Activated CD4-positive, alpha-beta T cell treated with anti-CD3 and anti-CD28 coated beads for 1 hour (primary cell): ENCODE data around the gene KIF17.
"Not testable (repeated sequence)": the region's sequence is repeated elsewhere in the genome, so short reads cannot be mapped to it uniquely, and the experiment has no call there.

Experiments used
- DNase-seq: peaks from one replicate; pipeline ENCODE4 v3.0.0-alpha.2; 2020

KIF17 gene

DNA sequence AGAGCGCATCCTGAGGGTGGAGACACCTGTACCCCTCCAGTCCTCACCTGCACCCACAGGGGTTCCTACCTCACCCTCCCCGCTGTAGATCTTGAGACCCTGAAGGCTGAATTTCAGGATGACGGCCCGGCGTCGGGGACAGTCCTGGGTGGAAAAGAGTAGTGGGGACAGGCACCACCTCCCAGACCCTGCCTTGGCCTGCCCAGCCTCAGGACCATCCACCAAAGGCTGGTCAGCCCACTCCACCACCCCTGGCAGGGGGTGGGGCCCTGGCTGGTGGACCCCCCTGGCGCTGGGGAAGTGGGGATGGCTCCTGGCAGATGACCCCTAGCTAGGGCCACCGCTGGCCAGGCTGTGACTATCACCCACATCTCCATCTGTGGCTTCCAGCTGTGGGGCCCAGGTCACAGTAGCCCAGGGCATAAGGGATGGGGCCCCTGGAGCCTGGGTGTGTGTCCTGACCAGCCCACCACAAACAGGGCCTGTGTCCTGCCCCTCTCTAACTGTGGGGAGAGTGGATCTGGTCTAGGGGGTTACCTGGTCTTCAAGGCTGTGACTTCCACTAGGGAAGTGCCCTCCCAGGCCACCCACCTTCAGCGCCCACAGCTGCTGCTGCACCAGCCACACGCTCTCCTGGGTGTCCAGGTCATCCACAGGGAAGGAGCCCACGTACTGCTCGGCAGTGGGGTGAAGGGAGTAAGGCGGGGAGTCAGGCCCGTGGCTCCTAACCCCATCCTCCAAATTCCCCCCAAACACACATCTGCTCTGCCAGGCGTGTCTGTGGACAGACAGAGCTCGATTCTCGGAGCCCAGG is 9.3 kb upstream of the KIF17 start:
- DNase-seq, result peak; percentile 4

DNA sequence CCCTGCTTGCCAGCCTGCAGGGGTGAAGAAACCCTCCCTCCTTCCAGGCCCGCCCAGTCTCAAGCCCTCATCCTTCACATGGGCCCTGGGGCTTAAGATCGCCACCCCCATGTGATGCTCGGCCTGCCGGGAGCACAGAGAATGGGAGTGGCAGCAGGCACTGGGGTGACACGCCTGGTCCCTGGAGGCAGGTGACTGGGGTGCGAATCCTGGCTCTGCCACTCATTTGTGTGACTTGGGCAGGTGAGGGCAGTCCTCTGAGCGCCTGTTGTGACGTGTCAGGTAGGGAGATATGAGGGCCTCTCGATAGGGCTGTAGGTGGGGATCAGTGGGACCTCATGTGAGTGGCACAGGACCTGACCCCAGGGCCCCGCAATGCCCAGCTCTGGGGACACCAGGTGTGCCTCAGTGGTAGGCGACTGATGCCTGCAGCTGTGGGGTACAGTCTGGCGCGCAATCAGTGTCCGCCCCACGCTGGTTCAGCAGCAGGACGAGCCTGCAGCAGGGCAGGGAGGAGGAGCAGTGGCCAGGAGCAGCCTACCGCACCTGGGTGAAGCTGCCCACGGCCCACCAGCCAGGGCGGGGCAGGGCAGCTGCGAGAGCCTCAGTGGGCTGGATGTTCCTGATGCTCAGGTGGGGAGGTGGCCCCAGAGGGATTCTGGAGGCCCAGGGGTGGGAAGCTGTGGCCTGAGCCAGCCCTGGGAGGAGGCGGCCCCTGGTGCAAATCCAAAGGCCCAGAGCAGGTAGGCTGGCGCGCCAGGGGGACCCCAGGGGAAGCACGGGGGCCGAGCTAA is 8.5 kb upstream of the KIF17 start:
- DNase-seq, result peak; percentile 5

DNA sequence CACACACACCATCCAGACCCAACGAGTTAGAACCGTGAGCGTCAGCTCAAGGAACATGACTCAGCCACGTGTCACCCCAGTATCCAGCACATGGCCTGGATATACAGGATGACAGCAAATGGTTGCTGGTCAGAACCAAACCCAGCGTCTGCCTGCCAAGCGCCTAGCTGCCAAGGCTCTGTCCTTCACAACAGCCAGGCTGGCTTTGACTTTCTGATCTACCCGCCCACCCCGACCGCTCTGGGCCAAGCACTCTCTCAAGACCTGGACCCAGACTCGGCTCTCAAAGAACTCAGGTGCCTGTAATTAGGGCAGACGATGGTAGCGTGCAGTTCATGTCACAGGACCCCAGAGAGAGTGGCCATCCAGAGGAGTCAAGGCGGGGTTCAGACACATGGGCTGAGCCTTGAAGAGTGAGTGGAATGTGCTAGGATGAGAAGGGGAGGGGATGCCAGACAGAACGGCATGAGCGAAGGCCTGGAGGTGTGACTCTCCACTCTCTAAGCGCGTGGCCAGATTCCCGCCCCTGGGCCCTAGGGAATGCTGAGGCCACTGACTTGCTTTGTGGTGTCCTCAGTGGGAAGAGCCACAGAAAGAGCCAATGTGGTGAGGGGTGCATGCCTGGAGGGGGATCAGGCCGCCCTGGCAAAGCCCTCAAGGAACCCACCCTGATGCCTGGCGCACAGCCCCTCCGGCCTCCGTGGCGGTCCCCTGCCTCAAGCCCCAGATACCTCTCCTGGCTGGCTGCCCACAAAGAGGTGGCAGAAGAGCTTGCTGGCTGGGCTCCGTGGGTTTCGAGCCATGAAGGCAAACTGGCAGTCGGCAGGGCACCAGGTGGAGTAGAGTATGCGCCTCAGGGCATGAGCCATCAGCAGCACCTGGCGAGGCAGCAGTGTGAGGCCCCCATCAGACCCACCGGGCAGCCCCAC is 7.6 kb upstream of the KIF17 start:
- DNase-seq, result peak; percentile 4

DNA sequence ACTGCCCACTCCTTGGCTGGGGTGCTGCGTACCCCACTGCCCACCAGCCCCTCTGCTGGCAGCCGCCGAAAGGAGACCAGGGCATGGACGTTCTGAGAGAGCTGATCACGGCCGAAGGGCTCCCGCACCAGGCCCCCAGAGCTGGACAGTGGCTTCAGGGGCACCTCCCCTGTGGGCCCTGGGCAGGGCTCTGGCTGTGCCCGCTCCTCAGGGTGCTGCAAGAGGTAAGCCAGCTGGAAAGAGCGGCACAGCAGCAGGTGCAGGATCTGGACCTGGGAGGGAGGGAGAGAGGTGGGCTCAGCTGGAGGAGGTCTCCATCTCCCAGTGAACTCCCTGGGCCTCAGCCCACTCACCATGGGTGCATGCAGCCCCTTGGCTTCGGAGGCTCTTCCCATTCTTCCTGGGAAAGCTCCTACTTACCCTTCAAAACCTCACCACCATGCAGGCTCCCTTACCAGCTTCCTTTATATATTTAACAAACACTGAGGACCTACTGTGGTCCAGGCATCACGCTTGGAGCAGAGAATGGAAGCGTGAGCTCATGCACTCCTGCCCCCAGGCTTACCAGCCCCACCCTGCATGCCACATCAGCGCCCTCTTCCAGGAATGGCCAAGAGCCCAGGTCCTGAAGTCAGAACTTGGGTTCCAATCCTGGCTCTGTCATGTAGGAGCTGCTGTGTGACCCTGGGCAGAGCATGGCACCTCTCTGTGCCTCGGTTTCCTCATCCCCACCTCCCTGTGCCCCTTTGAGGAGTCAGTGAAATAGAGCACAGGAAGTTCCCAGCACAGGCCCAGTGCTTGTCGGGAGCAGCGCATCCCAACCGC is 6.8 kb upstream of the KIF17 start:
- no peak for DNase-seq

DNA sequence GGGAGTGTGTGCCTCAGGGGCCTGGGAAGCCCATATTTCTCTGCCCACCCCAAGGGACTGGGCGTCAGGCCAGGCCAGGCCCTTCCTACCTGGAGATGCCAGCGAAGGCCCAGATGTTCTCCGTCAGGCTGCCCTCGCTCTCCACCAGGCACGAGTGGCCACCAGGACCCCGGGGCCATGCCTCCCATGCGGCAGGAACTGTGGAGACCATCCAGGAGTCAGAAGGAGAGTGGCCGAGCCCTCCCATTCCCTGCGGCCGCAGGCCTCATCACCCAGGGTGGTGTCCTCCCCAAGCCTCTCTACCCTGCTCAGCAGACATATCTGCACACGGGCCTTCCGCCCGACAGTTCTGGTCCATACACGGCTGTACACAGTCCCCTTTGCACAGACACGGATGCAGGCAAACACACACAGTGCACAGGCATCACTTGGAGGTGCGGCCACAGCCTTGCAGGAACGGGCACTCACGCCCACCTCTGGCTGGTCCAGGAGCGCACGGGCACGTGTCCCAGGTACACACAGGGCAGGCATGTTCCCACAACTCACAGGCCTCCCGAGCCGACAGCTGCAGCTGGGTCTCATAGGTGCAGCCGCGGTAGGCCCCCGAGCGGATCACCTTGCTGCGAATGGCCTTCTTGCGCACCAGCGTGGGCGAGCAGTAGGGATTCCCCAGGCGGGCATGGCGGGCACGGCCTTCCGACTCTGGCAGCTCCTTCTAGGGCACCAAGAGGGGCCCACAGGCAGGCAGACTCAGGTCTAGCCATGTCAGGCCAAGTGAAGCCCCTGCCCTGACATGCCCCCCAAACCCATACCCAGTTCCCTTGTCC is 5.9 kb upstream of the KIF17 start:
- peak; percentile 7 for DNase-seq

DNA sequence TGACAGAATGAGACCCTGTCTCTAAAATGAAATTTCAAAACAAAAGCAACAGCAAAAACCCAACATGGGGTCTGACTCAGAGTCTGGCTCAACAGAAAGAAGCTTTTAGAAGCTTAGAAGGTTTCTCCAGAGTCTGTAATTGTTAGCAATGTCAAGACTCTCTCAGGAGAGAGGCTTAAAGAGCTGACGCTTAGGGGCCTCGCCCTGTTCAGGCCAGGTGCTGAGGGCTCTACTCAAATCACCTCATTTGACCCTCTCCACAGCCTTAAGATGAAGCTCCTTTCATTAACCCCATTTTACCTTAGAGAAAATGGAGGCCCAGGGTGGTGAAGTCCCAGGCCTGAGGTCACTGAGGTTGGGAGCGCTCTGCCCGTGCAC is 5.3 kb upstream of the KIF17 start:
- peak; percentile 4 for DNase-seq

DNA sequence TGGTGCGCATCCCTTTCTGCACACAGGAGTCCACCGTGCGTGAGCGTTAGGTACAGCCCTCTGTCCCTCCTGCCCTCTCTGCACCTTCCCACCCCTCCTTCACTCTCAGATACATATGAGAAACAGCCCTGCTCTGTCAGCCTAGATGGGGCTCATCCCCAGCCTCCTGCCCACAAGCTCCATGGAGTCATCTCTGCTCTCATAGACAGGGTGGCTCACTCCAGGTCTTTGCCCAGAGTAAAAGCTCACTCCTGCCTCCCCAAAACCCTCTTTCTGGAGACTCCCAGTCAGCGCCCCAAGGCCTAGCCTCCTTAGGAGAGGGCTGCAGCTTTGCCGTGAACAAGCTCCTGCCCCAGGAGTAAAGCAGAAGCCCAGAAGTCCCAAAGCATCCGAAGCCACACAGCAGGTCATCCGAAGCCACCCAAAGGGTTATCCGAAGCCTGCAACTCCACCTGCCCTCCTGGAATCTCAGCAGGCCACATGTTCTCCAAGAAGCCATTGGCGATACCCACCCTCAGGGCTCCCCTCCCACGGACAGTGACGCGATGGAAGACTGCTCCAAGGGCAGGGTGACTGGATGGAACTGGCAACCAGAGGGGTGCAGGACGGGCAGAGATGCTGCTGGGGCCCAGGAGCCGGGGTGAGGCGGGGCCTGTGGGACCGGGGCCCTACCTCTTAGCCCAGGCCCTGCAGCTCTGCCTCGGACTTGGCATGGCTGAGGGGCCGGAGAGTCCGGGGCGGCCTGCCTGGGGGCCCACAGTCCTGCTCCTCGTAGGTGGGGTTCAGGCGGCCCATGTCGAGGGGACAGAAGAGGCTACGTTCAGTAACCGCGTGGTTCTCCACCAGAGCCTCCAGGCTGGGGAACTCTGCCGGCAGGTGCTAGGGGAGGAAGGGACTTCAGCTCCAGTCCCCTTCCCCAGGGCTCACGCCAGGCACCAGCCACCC is 3.6 kb upstream of the KIF17 start:
- DNase-seq, result no peak

DNA sequence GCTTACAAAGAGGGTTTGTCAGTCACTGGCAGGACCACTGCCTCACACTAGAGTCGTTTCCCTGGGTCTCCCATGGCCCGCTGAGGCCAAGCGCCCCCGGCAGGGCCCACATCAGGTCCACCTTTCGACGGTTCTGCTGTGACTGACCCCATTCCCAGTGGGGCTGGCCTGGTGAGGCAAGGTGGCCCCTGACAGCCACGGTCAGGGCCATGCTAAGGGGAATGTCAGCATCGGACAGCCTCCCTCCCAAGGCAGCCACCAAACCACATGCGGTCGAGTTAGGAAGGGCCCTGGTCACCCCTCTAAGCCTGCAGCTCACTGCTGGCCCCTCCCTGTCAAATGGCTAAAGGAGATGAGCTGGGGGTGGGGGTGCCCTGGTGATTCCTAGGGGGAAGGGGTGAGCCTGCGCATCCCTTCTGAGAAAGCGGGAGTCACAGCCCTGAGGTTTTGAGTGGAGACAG is 2.9 kb upstream of the KIF17 start:
- DNase-seq, result no peak

DNA sequence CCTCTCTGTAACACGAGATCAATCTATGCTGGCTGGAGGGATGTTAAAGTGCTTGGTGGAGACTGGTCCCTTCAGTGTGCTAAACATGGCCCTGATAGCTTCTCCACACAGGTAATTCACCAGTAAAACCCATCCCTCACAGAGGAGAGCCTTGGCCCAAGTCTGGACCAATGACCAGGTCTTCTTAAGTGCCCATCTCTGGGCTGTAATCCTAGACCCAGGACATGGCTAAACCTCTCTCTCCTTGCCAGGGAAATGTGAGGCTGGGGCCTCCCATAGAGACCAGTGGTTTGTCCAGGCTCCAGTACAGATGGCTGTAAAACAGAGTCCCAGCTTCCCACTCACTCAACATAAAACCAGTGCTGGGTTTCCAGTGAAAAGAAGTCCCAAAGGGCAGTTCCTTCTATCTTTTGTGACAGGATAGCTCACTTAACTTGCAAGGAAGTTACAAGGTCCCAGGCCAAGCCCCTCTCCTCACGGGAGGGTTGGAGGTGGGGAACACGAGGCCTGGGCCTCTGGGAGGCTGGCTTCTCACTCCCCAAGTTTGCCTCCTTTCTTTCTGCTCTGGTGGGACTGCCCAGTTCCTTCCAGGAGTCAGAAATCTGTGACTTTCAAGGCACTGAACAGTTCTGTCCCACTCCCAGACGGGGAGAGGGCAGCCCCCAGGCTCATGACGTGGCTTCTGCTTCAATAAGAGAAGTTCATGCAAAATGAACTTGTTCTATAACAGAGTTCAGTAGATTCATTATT is 2.2 kb upstream of the KIF17 start:
- no peak for DNase-seq

DNA sequence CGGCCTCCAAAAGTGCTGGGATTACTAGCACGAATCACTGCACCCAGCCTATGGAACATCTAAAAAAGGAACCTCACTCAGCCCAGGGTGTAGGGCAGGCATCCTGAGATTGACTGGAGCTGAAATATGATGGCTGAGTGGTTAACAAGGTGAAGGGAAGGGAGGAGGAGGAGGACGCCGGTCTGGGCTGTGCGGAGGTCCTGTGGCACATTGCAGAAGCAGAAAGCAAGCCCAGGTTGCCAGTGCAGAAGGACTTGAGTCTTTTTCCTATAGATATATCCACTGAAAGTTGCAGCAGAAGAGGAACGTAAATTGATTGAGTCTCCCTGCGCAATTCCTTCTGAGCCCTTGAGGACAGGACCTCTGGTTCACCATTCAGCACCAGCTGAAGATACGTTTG is 1.5 kb upstream of the KIF17 start:
- DNase-seq, result no peak

DNA sequence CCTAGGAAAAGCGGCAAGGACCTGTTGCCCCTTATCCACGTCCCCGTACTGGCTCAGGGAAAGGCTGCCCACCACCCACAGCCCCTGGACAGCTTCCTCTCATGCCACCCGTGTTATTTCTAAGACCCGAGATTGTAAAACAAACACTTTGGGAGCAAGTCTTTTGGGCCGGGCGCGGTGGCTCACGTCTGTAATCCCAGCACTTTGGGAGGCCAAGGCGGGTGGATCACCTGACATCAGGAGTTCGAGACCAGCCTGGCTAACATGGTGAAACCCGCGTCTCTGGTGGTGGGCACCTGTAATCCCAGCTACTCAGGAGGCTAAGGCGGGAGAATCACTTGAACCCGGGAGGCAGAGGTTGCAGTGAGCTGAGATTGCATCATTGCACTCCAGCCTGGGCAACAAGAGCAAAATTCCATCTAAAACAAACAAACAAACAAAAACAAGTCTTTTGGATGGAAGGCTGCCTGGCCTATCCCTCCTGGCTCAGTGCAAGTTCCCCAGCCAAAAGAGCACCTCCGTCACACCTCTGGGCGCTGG is 606 bp upstream of the KIF17 start:
- not testable (repeated sequence) for DNase-seq

DNA sequence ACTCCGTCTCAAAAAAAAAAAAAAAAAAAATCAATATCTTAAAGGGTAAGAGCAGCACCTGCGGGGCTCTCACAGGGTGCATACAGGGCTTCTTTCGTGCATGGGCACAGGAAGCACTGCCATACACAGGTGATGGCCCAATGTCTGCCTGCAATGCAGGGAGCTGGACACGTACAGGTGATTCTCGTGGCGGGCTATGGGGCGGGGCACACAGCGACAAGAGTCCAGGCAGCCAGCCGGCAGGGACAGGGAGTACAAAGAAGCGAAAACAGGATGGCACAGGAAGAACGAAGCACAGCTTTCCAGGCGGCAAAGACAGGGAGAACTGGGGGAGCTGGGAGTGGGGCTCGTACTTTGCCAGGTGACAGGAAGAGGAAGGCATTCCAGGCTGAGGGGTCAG is 1.6 kb downstream of the KIF17 start:
- DNase-seq, result no peak

DNA sequence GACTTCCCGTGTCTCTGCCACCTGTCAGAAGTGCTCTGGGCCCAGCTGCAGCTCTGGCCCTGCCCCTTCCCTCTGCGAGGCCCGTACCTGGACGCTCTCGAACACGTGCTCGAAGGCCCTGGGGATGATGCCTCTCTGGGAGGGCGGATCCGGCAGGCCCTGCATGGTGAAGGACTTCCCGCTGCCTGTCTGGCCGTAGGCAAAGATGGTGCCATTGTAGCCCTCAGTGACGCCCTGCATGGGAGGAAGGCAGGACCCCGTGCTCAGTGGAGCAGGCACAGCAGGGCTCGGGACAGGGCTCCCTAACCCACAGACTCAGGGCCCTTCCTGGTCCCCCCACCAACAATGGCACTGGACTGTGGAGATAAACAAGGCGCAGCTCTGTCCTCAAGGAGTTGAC is 2.4 kb downstream of the KIF17 start:
- no peak for DNase-seq

DNA sequence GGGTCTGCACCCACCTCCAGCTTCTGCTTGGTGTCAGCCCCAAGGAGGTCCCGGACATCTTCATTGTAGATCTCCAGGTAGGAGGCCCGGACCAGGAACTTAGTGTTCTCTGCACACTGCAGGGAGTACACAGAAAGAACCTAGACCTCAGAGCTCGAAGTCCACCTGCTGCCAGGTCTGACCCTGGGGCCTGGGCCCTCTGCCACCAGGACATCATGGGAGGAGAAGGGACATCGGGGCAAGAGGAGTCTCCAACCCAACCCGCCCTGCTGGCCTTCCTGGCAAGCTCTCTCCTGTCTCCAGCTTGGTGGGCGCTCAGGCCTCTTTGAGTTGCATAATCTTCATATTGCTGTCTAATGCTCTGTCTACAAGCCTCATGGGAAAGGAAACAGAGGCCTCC is 4.4 kb downstream of the KIF17 start:
- no peak for DNase-seq

DNA sequence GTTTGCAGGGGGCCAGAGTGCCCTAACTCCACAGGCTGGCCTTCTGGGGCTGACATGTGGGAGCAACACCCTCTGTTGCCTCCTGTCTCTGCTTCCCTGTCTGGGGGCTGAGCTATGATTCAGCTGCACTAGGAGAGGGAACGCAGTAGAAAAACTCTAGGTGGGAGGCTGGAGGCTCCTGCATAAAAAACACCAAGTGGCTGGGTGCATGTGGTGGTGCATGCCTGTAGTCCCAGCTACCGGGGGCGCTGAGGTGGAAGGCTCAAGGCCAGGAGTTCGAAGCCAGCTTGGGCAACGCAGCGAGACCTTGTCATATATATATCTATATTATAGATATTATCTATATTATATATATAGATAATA is 5.6 kb downstream of the KIF17 start:
- no peak for DNase-seq

DNA sequence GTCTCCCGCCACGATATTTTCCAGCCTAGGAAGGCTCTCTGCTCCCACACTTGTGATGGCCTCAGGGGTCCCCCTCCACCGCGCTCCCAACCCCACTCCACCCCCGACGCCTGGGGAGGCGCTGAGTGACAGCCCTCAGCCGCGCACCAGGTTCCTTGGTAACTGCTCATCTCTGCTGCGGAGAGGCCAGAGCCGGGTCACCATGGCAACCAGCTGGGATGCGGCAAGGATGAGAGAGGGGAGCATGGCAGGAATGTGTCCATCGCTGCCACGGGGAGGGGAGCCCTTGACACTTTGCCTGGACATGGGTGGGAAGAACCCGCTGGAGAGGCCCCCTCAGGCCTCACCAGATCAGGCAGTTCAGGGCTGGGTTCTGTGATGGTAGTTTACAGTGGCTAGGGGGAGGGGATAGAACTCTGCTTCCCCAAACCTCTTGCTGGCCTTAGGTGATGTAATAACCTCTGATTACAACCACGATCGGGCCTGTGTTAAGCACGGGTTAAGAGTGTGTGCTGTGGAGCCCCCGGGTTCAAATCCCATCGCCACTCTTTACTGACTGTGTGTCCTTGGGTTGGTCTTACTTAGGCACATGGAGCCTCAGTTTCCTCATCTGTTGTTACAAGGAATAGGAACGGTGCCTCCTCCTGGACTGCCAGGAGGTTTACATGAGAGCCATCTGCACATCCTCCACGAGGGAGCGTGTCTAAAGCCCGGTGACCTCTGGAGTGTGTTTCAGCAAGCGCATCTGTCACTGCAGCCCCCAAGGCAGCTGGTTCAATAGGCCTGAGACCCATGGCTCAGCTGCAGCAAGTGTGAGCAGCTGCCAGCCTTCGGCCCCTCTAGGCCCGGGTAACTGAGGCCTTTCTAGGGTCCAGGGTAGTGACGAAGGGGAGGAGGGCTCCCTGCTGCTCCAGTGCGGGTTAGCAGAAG is 6.3 kb downstream of the KIF17 start:
- DNase-seq, result no peak

DNA sequence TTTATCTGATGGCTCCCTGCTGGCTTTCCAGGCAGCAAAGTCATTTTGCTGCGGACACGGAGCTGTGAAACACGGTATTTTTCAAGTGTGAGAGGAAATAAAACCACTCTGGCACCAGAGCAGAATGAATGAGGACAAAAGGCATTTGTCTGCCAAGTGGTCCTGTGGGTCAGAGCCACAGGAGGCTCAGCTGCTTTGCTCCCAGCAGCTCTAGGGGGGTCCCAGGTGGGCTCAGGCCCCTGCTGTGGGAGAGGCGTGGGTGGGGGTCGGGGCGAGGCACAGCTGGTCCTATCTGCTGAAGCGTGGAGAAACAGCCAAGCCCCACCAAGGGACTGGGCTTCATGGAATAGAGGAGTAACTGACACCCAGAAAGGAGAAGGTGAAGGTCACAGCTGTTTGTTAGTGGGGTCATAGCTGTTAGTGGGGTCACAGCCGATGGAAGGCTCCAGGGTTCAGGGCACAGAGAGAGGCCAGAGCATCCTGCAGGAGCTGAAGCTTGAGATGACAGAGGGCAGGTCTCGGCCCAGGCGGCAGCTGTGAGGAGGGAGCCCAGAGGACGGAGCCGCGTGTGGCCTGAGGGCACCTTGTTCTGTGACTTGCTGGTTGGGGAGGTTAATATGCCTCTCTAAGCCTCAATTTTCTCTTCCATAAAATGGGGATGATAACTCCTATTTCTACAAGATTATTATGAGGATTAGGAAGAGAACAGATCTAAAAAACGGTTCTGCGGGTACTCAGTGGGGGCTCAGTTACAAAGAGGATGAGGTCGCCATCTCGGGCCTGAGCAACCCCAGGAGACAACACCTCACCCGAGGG is 7.1 kb downstream of the KIF17 start:
- DNase-seq, result no peak
